Superior temporal gyrus (tissue), 1 donor: ENCODE data around the gene INPP5D.

Experiments used
- DNase-seq: peaks from one replicate; pipeline ENCODE4 v3.0.0-alpha.2; 2016; ENCODE audit errors: extremely low spot score

Gene INPP5D

GRCh38 chr2:233075141-233075965 is 15.2 kb downstream of the INPP5D start:
- no peak for DNase-seq

- DNase-seq: peak; percentile 28
Measured at GRCh38 chr2:233075966-233076339, 15.8 kb downstream of the INPP5D start.

DNA sequence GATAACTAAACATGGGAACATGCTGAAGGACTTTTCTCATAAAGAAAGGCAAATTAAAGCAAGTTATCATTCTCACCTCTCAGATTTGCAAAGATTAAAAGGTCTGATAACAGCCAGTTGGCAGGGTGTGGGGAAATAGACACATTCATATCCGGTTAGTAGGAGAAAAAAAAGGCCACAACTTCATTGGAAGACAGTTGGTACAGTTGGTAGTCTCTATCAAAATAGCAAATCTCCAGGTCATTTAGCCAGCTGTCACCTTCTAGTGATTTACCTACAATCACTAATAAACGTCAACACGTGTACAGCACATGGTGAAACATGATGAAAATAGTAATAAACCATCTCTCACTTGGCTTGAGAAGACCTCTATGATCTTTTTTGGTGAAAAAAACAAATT is 16.6 kb downstream of the INPP5D start:
- DNase-seq: no peak

DNA sequence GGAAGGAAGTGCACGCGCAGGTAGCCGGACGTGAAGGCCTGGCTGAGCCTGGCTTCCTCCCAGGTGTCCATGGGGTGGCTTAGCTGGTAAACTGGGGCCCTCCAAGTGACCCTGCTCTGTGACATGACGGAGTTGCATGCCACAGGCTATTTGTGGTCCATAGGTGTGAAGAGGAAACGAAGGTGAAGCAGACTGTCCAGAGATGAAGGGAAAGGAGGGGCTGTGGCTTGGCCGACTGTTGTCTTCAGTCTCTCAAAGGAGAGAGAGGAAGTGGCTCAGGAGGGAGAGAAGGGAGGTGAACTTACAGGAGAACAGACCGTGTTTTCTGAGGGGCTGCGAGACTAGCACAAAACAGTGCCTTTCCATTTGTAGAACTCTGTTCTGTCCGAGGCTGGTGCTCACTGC is 19.3 kb downstream of the INPP5D start:
- no peak for DNase-seq

DNA sequence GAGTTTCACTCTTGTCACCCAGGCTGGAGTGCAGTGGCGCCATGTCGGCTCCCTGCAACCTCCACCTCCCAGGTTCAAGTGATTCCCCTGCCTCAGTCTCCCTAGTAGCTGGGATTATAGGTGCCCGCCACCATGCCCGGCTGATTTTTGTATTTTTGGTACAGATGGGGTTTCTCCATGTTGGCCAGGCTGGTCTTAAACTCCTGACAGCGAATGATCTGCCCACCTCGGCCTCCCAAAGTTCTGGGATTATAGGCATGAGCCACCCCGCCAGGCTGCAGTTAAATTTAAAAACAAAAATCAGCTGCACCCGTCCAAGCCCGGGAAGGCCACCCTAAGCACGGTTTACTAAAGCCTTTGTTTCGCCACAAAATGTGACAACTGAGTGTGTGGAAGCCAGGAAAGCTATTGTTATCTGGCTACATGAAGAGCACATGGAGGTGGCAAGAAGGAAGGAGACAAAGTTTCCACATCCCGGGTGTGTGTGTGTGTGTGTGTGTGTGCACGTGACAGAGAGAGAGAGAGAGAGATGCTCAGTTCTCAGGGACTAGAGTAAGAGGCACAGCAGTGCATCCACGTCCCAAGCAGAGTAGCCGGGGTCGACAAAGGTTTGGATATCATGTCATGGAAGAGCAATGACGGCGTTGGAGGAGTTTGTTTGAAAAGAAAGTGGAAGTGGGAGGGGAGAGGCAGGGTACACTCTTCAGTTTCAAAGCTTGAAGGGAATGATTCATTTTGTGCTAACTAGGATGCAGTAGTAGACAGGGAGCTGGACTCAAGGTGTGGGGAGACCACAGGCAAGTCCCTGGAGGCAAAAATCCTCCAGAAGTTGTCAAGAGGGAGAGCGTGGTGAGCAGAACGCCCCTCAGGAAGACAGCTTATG is 20.1 kb downstream of the INPP5D start:
- DNase-seq: no peak

DNA sequence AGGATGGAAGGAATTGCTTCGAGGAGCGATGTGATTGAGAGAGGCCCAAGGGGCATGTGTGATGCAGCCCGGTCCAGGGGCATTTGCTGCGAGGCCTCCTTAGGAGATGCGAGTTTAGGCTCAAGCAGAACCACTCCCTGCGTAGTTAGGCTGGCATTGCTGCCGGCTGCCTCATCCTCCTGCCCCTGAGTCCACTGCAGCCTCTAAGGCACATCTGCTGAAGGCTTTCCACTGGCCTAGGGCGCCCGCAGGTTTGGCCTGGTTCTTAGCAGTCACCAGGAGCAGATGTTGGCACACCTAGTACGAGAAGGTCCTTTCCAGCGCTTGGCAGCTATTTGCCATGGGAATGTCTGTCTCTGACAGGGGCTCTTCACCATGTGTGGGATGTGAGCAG is 20.7 kb downstream of the INPP5D start:
- no peak for DNase-seq

DNA sequence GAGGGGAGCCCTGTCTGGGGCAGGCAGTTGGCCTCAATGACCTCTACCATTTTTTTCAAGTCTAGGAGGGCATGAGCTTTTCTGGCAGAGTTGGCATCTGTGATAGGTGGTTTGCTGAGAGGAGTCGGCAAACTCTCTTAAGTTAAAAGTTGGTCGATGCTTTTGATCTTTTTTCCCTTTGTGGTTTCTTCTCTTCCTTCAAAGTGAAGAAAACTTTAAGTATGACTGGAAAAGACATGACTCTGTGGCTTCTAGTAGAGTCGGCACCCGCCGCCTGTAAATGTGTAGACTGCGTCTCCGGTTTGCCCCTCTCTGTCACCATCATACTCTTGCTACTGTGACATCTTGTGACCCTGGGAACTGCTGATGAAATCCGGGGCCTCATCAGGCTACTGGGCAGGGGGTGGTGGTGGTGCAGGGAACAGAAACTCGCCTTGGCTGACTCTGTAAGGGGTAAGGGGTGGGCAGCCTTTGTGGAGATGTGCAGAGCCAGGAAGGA is 21.1 kb downstream of the INPP5D start:
- DNase-seq: no peak

DNA sequence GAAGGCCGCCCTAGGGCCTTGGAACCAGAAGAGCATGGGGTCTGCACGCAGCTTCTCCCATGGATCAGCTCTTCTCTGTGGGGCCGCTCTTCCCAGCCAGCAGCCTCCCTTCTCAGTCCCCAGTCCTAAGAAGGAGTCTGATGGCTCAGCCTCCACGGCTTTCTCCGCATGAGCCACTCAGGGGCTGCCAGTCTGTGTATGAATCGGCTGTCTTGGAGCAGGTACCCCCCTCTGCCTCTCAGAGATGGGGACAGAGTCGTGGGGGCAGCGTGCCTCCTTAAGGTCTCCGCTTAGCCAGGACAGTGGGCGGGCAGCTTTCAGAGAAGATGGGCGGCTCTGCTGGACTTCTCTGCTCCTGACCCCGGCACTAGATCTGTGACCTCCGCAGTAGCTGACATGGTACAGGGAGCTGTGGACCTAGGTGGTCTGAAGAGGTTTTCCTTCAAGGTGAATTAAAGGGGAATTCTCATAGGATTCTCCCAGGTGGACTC is 21.6 kb downstream of the INPP5D start:
- DNase-seq: no peak

GRCh38 chr2:233082222-233082930 is 22.2 kb downstream of the INPP5D start:
- DNase-seq: no peak

GRCh38 chr2:233082931-233083755 is 23.0 kb downstream of the INPP5D start:
- DNase-seq: no peak

DNA sequence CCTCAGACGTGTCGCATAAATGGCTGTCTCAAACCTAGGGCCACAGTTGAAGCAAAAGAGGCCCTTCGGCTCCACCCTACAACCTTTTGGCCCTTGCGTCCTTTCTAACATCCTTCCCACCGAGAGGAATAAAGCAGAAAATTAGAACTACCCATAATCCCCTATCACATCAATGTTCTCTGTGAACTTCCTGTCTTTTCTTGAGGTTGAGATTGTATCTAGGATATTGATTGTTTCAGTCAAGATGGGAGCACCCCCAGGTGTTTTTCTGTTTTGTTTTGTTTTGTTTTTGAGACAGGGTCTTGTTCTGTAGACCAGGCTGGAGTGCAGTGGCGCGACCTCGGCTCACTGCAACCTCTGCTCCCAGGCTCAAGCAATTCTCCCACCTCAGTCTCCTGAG is 23.6 kb downstream of the INPP5D start:
- no peak for DNase-seq

DNA sequence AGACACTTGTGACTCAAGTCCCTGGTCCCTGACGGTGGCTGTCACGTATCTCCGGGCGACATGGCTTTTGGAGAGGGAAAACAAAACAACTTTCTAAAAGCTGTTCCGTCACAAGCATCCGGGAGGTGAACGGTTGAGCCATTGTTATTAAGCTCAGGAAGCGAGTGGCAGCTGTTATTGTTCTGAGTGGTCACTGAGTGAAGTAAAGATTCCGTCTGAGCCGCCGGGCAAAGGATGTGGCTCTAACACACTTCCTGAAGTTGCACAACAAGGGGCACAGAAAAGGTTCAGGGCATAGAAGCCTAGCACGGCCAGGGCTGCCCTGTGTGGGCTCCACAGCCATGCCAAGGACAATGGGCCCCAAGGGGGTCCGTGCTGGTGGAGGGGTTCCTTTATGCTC is 24.3 kb downstream of the INPP5D start:
- DNase-seq: no peak

GRCh38 chr2:233085037-233085838 is 25.1 kb downstream of the INPP5D start:
- DNase-seq: no peak

DNA sequence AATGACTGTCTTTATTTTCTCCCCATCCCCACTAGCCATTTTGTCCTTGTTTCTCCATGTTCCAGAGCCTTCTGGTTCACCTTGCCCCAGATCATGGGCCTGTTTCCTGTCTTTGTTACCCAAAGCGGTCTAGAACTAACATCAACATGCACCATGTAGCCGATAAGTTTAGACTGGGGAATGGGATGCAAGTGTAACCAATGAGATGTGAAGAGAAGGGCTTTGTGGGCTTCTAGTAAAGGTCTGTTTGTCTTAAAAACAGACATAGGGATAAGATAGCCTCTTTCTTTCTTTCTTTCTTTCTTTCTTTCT is 25.7 kb downstream of the INPP5D start:
- no peak for DNase-seq

DNA sequence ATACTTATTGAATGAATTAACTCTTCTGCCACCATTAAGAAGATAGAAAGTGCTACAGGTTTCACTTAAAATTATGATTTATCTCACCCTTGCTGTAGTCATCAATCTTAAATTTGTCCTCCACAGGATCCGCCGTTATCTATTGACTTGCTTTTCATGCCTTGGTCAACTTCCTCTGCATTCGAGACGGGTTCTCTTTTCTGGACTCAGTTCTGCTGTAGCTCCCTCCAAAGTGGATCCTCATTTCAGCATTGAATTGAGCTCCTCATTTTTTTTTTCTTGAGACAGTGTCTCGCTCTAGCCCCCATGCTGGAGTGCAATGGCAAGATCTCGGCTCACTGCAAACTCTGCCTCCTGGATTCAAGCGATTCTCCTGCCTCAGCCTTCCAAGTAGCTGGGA is 27.6 kb downstream of the INPP5D start:
- DNase-seq: no peak

DNA sequence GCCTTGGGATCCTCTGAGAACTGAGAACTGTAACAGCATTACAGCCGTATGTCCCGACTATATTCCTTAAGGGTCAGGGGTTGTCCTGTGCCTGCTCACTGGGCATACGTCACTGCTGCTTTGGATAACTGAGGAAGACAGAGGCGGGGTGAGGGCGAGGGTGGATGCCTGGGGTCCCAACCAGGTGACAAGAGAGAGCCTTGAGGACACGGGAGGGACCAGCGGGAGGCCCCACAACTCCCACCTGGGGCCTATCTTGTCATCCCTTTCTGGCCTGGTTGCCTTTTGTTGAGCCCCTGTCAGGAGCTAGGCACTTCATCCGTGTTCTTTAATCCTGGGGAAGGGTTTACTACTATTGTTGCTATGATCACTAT is 28.8 kb downstream of the INPP5D start:
- DNase-seq: no peak

DNA sequence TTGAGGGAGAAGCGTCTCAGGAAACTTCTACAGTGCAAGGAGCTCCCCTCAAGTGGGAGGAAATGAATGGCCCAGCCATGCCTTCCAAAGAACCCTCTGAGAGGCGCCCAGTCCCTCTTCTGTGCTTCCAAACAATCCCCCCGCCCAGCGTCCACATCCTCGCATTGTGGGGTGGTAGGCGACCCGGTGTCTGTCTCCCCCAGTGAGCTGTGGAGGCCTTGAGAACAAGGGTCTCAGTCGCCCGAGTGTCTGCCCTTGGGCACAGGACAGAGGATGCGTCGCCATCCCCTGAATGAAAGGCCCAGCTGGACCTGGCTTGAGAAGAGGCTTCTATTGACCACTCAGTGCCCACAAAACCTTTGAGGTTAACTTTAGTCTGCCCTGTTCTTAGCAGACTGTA is 29.7 kb downstream of the INPP5D start:
- no peak for DNase-seq

DNA sequence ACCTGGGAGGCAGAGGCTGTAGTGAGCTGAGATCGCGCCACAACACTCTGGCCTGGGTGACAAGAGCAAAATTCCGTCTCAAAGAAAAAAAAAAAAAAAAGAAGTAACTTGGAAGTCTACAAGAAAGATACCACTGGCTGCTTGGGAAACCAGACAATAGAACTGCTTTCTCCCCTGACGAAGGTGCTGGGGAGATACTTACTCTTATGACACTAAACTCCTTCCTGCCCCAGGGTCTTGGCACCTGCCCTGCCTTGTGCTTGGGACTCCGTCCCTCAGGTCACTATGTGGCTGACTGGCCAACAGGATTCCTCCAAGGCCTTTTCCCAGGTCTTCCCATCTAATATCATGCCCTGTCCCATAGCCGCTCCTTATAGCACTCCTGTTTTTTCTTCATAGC is 30.7 kb downstream of the INPP5D start:
- DNase-seq: no peak

- DNase-seq: no peak
Measured at GRCh38 chr2:233091595-233092375, 31.6 kb downstream of the INPP5D start.
